Activated T-helper 1 cell treated with Interleukin-2 at 50 U/mL for 16 hours (primary cell): ENCODE measurements around the gene KRTAP9-1.
"Not testable (repeated sequence)": the region's sequence is repeated elsewhere in the genome, so short reads cannot be mapped to it uniquely, and the experiment has no call there.

Source experiments
- DNase-seq: peaks from one replicate; pipeline ENCODE4 v3.0.0-alpha.2; 2020; ENCODE audit warnings: low read depth

KRTAP9-1 gene

GRCh38 chr17:41178843-41179616 lies 10.7 kb upstream of the KRTAP9-1 start:
- DNase-seq, result no peak

GRCh38 chr17:41184480-41184961 lies 5.2 kb upstream of the KRTAP9-1 start, which contains the start of gene KRTAP4-1:
Gene KRTAP4-1 (minus strand): TSS chr17:41184911. CDS start chr17:41184854, 57 bp downstream.
- DNase-seq, result no peak

GRCh38 chr17:41185001-41185400 lies 4.7 kb upstream of the KRTAP9-1 start:
- no peak for DNase-seq

GRCh38 chr17:41186872-41187271 lies 2.8 kb upstream of the KRTAP9-1 start:
- DNase-seq, result no peak

GRCh38 chr17:41190328-41190727 lies 641 bp downstream of the KRTAP9-1 start:
- DNase-seq, result no peak

- DNase-seq, result no peak
Observed at GRCh38 chr17:41196068-41196467, 6.4 kb downstream of the KRTAP9-1 start.

- DNase-seq, result no peak
Observed at GRCh38 chr17:41199421-41200078, 9.9 kb downstream of the KRTAP9-1 start.

- DNase-seq, result no peak
Observed at GRCh38 chr17:41211845-41212466, 22.3 kb downstream of the KRTAP9-1 start.

GRCh38 chr17:41212524-41213169 lies 23.0 kb downstream of the KRTAP9-1 start:
- DNase-seq, result no peak

- no peak for DNase-seq
Observed at GRCh38 chr17:41215681-41216080, 26.0 kb downstream of the KRTAP9-1 start.

- no peak for DNase-seq
Observed at GRCh38 chr17:41223821-41224220, 34.1 kb downstream of the KRTAP9-1 start.

GRCh38 chr17:41226051-41226450 lies 36.4 kb downstream of the KRTAP9-1 start:
- no peak for DNase-seq

GRCh38 chr17:41226598-41227095 lies 37.0 kb downstream of the KRTAP9-1 start, which contains the start of gene KRTAP9-2:
Gene KRTAP9-2 (plus strand): TSS chr17:41226648. CDS start chr17:41226655, 7 bp downstream.
- not testable (repeated sequence) for DNase-seq

GRCh38 chr17:41230094-41230493 lies 40.4 kb downstream of the KRTAP9-1 start:
- no peak for DNase-seq

- DNase-seq, result no peak
Observed at GRCh38 chr17:41231731-41232130, 42.0 kb downstream of the KRTAP9-1 start.

- DNase-seq, result not testable (repeated sequence)
Observed at GRCh38 chr17:41232399-41233105, 42.9 kb downstream of the KRTAP9-1 start, which contains the start of gene KRTAP9-3. Gene KRTAP9-3 (plus strand): TSS chr17:41232449. CDS start chr17:41232502, 53 bp downstream.

- DNase-seq, result not testable (repeated sequence)
Observed at GRCh38 chr17:41237116-41237515, 47.4 kb downstream of the KRTAP9-1 start.

GRCh38 chr17:41237949-41238437 lies 48.3 kb downstream of the KRTAP9-1 start, which contains the start of gene KRTAP9-8:
Gene KRTAP9-8 (plus strand): TSS chr17:41237999. CDS start chr17:41238052, 53 bp downstream.
- DNase-seq, result not testable (repeated sequence)
